Naive B cell (primary cell): ENCODE measurements around the gene CAMK2B. TPM values are rescaled to one million over a fixed set of nuclear protein-coding genes. Genes with fewer than 3 reads are reported as not detected.

Source experiments
- ATAC-seq, 2 donors: fragments of 150-1000 bp; cut with Tn5 transposase; 2 replicates each; pipeline ENCODE4 v1.10.0; 2021; ENCODE audit warnings: low read depth in 2 of 2, mild to moderate bottlenecking in 2 of 2, moderate library complexity in 2 of 2
- DNase-seq: peaks from one replicate; pipeline ENCODE4 v3.0.0; 2022
- H3K27ac Mint-ChIP-seq, 6 donors: one replicate each; pipeline ENCODE4 v1.8.0; 2020 to 2022; ENCODE audit warnings: mild to moderate bottlenecking in 6 of 6, mixed read lengths in 6 of 6, moderate library complexity in 5 of 6, inconsistent platforms in 2 of 6
- H3K27me3 Mint-ChIP-seq, 3 donors: one replicate each; pipeline ENCODE4 v1.8.0; 2021 to 2022; ENCODE audit warnings: mixed read lengths in 3 of 3, mild to moderate bottlenecking in 1 of 3
- H3K36me3 Mint-ChIP-seq, 2 donors: one replicate each; pipeline ENCODE4 v1.8.0; 2020 to 2022; ENCODE audit warnings: mixed read lengths in 2 of 2, inconsistent platforms in 1 of 2, mild to moderate bottlenecking in 1 of 2
- H3K4me1 Mint-ChIP-seq, 3 donors: one replicate each; pipeline ENCODE4 v1.8.0; 2020 to 2022; ENCODE audit warnings: mixed read lengths in 3 of 3, inconsistent platforms in 1 of 3, mild to moderate bottlenecking in 1 of 3, moderate library complexity in 1 of 3
- H3K4me3 Mint-ChIP-seq, 8 donors: one replicate each; pipeline ENCODE4 v1.8.0; 2020 to 2022; ENCODE audit warnings: mild to moderate bottlenecking in 8 of 8, mixed read lengths in 8 of 8, moderate library complexity in 8 of 8, inconsistent platforms in 2 of 8
- H3K9me3 Mint-ChIP-seq, 7 donors: one replicate each; pipeline ENCODE4 v1.8.0; 2020 to 2022; ENCODE audit warnings: mixed read lengths in 7 of 7, mild to moderate bottlenecking in 5 of 7, inconsistent platforms in 2 of 7, moderate library complexity in 1 of 7
- polyA plus RNA-seq, 6 donors: library from polyadenylated mRNA; unstranded; fragments of 300-500 nt; fragmentation: Illumina TruSeq; gene quantifications; one replicate each; pipeline ENCODE4 v1.2.3, GENCODE V29; 2021; ENCODE audit warnings: low read depth in 6 of 6

CAMK2B gene
- polyA plus RNA-seq, result not detected

- ATAC-seq (peak; percentile 41 to 46), DNase-seq (no peak)
- Mint-ChIP-seq H3K27me3 (peaks cover 40 to 71% (median 57%) of the 10 kb centered on the region in 3 donors), H3K27ac (peak within 1 kb of the TSS in 5 of 6 donors; percentile 50 to 83 (median 61)), H3K9me3 (peaks cover 0 to 5% (median 0%) of the 10 kb centered on the region in 7 donors), H3K36me3 (peaks cover 0 to 8% of the 10 kb centered on the region in 2 donors), H3K4me3 (peak within 1 kb of the TSS; percentile 70 to 93 (median 82)), H3K4me1 (peaks cover 8 to 10% (median 8%) of the 10 kb centered on the region in 3 donors)
Measured at GRCh38 chr7:44325201-44325671, at the start of gene CAMK2B. Gene CAMK2B, minus strand, starts transcription at chr7:44325594. Its CDS starts 173 bp downstream, at chr7:44325421.

DNA sequence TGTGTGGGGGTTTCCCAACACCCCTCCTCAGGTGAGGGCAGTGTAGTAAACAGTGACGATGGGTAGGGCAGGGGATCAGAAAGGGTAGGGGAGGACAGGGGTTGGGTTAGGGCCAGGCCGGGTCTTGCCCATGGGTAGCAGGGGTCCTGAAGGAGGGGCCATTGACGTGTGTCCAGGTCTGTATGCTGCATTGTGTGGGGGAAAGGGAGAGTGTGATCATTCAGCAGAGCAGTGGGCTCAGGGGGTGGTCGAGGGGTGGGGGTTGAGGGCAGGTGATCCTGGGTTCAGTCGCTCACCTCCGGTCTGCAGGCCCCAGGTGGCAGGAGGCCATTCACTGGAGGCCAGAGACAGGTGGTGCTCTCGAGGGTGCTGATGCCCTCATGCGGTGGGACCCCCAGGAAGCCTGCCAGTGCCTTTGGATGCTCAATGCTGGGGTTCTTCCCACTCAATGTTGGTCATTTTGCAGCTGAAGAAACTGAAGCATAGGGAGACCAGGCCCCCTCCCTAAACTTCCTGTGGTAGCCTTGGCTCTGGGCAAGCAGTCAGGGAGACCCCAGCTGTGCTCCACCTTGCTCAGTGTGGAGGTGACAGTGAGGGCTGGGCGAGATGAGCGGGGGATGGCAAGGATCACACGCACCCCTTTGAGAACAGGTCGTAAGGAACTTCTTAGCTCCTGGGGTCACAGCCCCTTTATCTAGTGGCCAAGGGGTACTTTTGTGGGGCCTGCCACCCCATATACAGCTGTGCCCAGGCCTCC lies 48.8 kb upstream of the CAMK2B start:
- peaks cover 8 to 16% (median 13%) of the 10 kb centered on the region in 3 donors for H3K4me1 Mint-ChIP-seq
- no peak overlapping the region for H3K4me3 Mint-ChIP-seq
- peaks cover 20 to 41% (median 26%) of the 10 kb centered on the region in 3 donors for H3K27me3 Mint-ChIP-seq
- ATAC-seq, result no peak
- H3K9me3 Mint-ChIP-seq, result peaks cover 0 to 10% (median 10%) of the 10 kb centered on the region in 7 donors
- no peak for DNase-seq
- H3K36me3 Mint-ChIP-seq, result peaks cover 7 to 8% of the 10 kb centered on the region in 2 donors
- H3K27ac Mint-ChIP-seq, result peak overlapping the region in 1 of 6 donors; percentile 82

- Mint-ChIP-seq H3K4me1 (peaks cover 8 to 16% (median 13%) of the 10 kb centered on the region in 3 donors), H3K4me3 (no peak overlapping the region), H3K9me3 (peaks cover 0 to 16% (median 14%) of the 10 kb centered on the region in 7 donors), H3K27me3 (peaks cover 24 to 49% (median 33%) of the 10 kb centered on the region in 3 donors), H3K36me3 (peaks cover 11 to 13% of the 10 kb centered on the region in 2 donors), H3K27ac (peak overlapping the region in 2 of 6 donors; percentile 3 to 93)
- DNase-seq, result no peak
- ATAC-seq, result no peak
Measured at GRCh38 chr7:44373418-44373740, 48.0 kb upstream of the CAMK2B start.

DNA sequence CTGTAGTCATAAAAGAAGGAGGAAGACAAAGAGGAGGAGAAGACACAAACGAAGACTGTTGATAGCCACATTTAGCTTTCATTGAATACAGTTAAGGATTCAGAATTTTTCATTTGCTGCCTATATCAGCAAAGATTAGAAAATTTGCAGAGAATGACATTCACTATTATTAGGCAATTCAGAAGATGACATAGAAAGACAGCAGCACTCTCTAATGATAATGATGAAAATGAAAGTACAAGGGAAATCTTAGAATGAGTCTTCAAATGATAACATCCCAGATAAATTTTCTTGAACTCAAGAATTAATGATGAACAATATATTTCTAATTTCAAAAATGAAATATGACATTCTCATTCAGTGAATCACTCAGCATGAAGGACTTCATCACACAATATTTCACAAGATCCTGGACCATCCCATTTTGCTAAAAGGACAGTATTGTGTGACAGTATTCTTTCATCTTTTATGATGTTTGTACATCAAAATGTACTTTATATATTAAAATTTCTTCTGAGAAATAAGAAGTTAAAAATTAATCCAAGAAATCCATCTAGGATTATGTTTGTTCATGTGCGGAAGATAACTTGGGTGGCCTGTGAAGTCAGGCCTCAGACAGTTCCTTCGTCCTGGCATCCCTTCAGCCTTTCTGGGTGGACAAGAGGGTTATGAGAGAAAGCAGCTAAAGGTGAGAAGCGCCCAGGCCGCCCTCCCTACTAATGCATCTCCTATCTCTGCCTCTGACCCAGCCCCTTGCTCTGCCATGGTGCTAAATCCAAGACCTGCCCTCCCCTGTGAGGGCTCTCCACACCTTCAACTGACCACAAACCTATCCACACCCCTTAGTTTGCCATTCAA lies 47.4 kb upstream of the CAMK2B start:
- peaks cover 0 to 21% (median 14%) of the 10 kb centered on the region in 7 donors for H3K9me3 Mint-ChIP-seq
- H3K27ac Mint-ChIP-seq, result peak overlapping the region in 2 of 6 donors; percentile 3 to 93
- no peak for ATAC-seq
- DNase-seq, result no peak
- peaks cover 5 to 16% (median 12%) of the 10 kb centered on the region in 3 donors for H3K4me1 Mint-ChIP-seq
- peak overlapping the region in 1 of 8 donors; percentile 9 for H3K4me3 Mint-ChIP-seq
- peaks cover 11 to 13% of the 10 kb centered on the region in 2 donors for H3K36me3 Mint-ChIP-seq
- H3K27me3 Mint-ChIP-seq, result peaks cover 24 to 55% (median 39%) of the 10 kb centered on the region in 3 donors

GRCh38 chr7:44368885-44369284 lies 43.5 kb upstream of the CAMK2B start:
- peaks cover 11 to 13% of the 10 kb centered on the region in 2 donors for H3K36me3 Mint-ChIP-seq
- no peak overlapping the region for H3K4me3 Mint-ChIP-seq
- no peak overlapping the region for H3K27ac Mint-ChIP-seq
- no peaks in the 10 kb centered on the region for H3K4me1 Mint-ChIP-seq
- ATAC-seq (no peak), DNase-seq (no peak)
- H3K27me3 Mint-ChIP-seq, result peaks cover 33 to 57% (median 47%) of the 10 kb centered on the region in 3 donors
- H3K9me3 Mint-ChIP-seq, result peaks cover 0 to 22% (median 14%) of the 10 kb centered on the region in 7 donors

DNA sequence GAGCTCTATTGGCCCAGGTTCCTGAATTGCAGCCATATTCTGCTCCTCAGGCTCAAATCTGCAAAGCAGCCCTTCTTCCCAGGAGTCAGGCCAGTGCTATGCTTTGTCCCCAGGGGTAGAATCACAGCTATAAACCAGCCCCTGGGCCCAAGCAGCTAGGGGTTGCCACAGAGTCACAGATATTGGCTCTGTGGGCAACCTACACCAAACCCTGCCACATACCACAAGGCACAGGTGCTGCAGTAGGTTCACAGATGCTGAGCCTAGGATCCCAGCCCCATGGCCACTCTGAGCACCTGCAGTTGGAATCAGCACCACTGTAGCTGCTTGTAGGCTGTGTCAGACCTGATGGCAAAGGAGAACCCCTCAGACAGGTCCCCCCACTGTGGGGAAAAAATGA lies 43.1 kb upstream of the CAMK2B start:
- Mint-ChIP-seq H3K36me3 (peaks cover 11 to 13% of the 10 kb centered on the region in 2 donors), H3K9me3 (peaks cover 0 to 22% (median 14%) of the 10 kb centered on the region in 7 donors), H3K27ac (no peak overlapping the region), H3K4me1 (no peaks in the 10 kb centered on the region), H3K4me3 (no peak overlapping the region), H3K27me3 (peaks cover 32 to 57% (median 50%) of the 10 kb centered on the region in 3 donors)
- ATAC-seq (no peak), DNase-seq (no peak)

GRCh38 chr7:44367475-44368043 lies 42.2 kb upstream of the CAMK2B start:
- DNase-seq (no peak), ATAC-seq (no peak)
- peaks cover under 1 to 22% (median 14%) of the 10 kb centered on the region in 7 donors for H3K9me3 Mint-ChIP-seq
- H3K4me3 Mint-ChIP-seq, result no peak overlapping the region
- no peak overlapping the region for H3K27ac Mint-ChIP-seq
- H3K27me3 Mint-ChIP-seq, result peaks cover 28 to 61% (median 58%) of the 10 kb centered on the region in 3 donors
- no peaks in the 10 kb centered on the region for H3K4me1 Mint-ChIP-seq
- peaks cover 11 to 16% of the 10 kb centered on the region in 2 donors for H3K36me3 Mint-ChIP-seq

GRCh38 chr7:44366986-44367385 lies 41.6 kb upstream of the CAMK2B start:
- peaks cover 3 to 25% (median 19%) of the 10 kb centered on the region in 7 donors for H3K9me3 Mint-ChIP-seq
- H3K4me3 Mint-ChIP-seq, result no peak overlapping the region
- DNase-seq, result no peak
- H3K4me1 Mint-ChIP-seq, result no peaks in the 10 kb centered on the region
- H3K36me3 Mint-ChIP-seq, result peaks cover 11 to 21% of the 10 kb centered on the region in 2 donors
- no peak for ATAC-seq
- H3K27ac Mint-ChIP-seq, result no peak overlapping the region
- H3K27me3 Mint-ChIP-seq, result peaks cover 25 to 67% (median 63%) of the 10 kb centered on the region in 3 donors

GRCh38 chr7:44353668-44354067 lies 28.3 kb upstream of the CAMK2B start:
- H3K27ac Mint-ChIP-seq, result no peak overlapping the region
- peaks cover 35 to 67% (median 64%) of the 10 kb centered on the region in 3 donors for H3K27me3 Mint-ChIP-seq
- peaks cover 12 to 48% of the 10 kb centered on the region in 2 donors for H3K36me3 Mint-ChIP-seq
- H3K4me3 Mint-ChIP-seq, result no peak overlapping the region
- DNase-seq, result no peak
- no peaks in the 10 kb centered on the region for H3K4me1 Mint-ChIP-seq
- H3K9me3 Mint-ChIP-seq, result peaks cover 14 to 48% (median 32%) of the 10 kb centered on the region in 7 donors
- ATAC-seq, result no peak

DNA sequence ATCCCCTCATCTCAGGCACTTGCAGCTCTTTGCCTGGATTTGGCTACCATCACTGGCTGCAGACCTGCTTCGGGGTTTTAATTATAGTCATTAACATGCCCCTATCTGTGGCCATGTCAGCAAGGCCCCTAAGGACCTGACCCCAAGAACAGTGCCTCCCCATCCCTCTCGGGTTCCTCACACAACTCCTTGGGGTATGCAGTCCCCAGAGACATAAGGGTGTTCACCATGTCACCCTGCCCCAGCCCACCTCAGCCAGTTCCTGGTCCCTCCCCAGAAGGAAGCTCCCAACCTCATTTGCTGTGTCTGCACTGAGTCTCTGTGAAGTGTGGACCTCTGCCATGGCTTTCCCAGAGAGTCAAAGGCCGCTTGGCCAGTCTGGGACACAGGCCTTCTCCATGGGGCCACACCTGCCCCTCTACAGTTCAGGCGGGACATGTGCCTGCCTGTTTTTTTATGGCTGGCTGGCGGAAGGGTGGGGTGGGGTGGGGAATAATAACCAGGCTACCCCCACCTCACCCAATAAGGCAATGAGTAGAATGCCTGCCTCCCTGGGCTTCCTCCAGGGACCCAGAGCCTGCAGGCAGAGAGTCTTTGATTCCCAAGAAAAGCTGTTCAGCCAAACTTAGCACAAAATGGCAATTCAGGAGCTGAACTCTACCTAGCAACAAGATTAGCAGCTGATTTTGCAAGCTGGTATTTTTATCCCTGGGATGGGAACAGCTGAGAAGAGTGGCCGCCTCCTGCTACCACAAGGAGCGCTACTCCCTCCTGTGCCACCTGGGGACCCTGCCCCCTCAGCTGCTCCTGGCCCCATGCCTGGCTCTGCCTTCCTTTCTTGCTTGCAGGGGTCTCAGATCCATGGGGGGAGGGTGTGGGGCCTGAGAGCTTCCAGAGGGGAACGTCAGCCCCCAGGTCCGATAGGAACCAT lies 23.7 kb upstream of the CAMK2B start:
- Mint-ChIP-seq H3K4me3 (no peak overlapping the region), H3K9me3 (peaks cover 7 to 34% (median 25%) of the 10 kb centered on the region in 7 donors), H3K27me3 (peaks cover 34 to 70% (median 67%) of the 10 kb centered on the region in 3 donors), H3K36me3 (peaks cover 18 to 34% of the 10 kb centered on the region in 2 donors), H3K27ac (no peak overlapping the region), H3K4me1 (no peaks in the 10 kb centered on the region)
- ATAC-seq (no peak), DNase-seq (no peak)

DNA sequence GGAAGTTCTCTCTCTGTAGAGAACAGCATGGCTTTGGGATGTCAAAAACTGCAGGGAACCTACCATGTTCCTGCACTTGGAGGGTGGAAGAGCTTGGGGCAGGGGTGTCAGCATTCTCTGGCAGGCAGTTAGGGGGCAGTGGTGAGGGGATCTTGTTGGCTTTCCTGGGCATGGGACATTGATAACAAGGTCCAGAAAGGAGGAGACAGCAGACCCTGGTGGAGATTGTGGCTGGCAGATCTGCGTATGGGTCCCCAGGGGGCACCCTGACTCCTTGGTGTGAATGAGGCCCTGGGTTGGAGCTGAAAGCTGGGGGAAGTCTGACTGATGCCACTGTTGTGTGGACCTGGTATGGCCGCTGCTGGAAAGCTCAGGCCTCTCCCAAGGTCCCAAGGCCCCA lies 22.9 kb upstream of the CAMK2B start:
- DNase-seq (no peak), ATAC-seq (no peak)
- H3K4me3 Mint-ChIP-seq, result peak overlapping the region in 1 of 8 donors; percentile 21
- H3K27me3 Mint-ChIP-seq, result peaks cover 29 to 65% (median 61%) of the 10 kb centered on the region in 3 donors
- no peaks in the 10 kb centered on the region for H3K4me1 Mint-ChIP-seq
- H3K27ac Mint-ChIP-seq, result no peak overlapping the region
- H3K36me3 Mint-ChIP-seq, result peaks cover 18 to 30% of the 10 kb centered on the region in 2 donors
- peaks cover 7 to 42% (median 20%) of the 10 kb centered on the region in 7 donors for H3K9me3 Mint-ChIP-seq

DNA sequence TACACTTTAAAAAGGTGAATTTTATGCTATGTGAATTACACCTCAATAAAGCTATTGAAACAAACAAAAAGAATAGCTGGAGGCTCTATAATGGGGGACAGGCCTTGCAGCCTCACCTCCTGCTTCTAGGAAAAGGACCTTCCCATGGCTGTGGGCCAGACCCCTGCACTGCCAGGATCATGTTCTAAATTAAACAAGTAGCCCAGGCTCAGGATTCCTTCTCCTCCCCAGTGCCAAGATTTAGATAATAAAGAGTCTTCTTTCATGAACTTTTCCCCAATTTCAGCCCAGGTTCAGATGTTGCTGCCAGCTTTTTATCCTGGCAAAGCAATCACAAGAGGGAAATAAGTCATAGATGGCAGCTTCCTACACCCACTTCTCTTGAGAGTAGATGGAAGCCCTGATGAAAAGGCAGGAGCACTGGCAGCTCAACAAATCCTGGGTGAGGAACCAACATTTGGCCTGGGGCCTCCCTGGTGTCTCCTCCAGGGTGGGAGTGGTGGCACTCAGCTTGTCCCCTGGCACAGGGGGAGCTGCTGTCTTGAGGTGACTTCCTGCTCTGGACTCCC lies 22.2 kb upstream of the CAMK2B start:
- Mint-ChIP-seq H3K27me3 (peaks cover 29 to 65% (median 61%) of the 10 kb centered on the region in 3 donors), H3K4me3 (no peak overlapping the region), H3K4me1 (no peaks in the 10 kb centered on the region), H3K27ac (peak overlapping the region in 1 of 6 donors; percentile 5), H3K36me3 (peaks cover 18 to 30% of the 10 kb centered on the region in 2 donors), H3K9me3 (peaks cover 7 to 48% (median 21%) of the 10 kb centered on the region in 7 donors)
- ATAC-seq (no peak), DNase-seq (no peak)
